Measurements from ENCODE around the gene OLFM3.

GRCh38 chr1:101943237-101943636 lies 53.5 kb downstream of the OLFM3 start:
- TF ChIP-seq CTCF (IDR thresholded peaks at IDR 0.05) (no peak), ZFX (IDR thresholded peaks at IDR 0.05; ENCODE audit: borderline replicate concordance) (no peak)

All from 22Rv1 (cell line).